Measurements from ENCODE around the gene NFIL3.

DNA sequence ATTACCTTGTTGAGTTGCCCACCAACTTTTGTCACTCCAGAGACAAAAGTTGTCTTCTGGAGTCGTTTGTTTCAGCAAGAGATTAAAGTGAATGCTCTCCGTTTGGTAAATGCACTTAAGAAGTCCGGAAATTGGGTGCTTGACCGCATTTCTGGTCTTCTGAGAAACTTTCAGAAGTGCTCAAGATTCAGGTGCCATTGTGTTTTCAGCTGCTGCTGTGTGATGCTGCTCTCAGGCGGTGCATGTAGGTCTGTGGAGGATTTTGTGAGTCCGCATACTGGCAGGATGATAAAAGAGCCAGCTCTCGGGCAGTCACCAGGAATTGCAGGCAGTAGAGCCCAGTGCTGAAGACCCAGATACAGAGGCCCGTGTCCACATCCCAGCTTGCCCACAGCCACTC, 5.9 kb upstream of the NFIL3 start:
- TF ChIP-seq, protein P1, sequence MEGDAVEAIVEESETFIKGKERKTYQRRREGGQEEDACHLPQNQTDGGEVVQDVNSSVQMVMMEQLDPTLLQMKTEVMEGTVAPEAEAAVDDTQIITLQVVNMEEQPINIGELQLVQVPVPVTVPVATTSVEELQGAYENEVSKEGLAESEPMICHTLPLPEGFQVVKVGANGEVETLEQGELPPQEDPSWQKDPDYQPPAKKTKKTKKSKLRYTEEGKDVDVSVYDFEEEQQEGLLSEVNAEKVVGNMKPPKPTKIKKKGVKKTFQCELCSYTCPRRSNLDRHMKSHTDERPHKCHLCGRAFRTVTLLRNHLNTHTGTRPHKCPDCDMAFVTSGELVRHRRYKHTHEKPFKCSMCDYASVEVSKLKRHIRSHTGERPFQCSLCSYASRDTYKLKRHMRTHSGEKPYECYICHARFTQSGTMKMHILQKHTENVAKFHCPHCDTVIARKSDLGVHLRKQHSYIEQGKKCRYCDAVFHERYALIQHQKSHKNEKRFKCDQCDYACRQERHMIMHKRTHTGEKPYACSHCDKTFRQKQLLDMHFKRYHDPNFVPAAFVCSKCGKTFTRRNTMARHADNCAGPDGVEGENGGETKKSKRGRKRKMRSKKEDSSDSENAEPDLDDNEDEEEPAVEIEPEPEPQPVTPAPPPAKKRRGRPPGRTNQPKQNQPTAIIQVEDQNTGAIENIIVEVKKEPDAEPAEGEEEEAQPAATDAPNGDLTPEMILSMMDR (IDR thresholded peaks at IDR 0.05): no peak
- TF ChIP-seq EP300 (IDR thresholded peaks at IDR 0.05) (no peak), POLR2A (IDR thresholded peaks at IDR 0.05; ENCODE audit: low read depth) (no peak)

Measured in esophagus muscularis mucosa (tissue), 4 donors.